WTC11 (cell line): ENCODE measurements around the gene GABBR1.

Experiments
- CREM ChIP-seq: sonication (generic); formaldehyde crosslinking; IDR thresholded peaks from 2 replicates; pipeline ENCODE4 v1.8.1; 2022; ENCODE audit warnings: mild to moderate bottlenecking, missing genetic modification reagents, moderate library complexity
- ELF4 ChIP-seq: sonication (generic); formaldehyde crosslinking; IDR thresholded peaks from 2 replicates; pipeline ENCODE4 v1.8.1; 2022; ENCODE audit warnings: low read depth, mild to moderate bottlenecking, moderate library complexity, missing genetic modification reagents
- OVOL2 ChIP-seq: fragments of 250-450 bp; sonication (Bioruptor Pico); IDR thresholded peaks from 2 replicates; pipeline ENCODE4 v1.9.0; 2021; ENCODE audit warnings: mild to moderate bottlenecking, borderline replicate concordance
- TCF7 ChIP-seq: sonication (generic); formaldehyde crosslinking; IDR thresholded peaks from 2 replicates; pipeline ENCODE4 v1.8.0; 2022; ENCODE audit warnings: mild to moderate bottlenecking, low read depth, missing genetic modification reagents, moderate library complexity
- ZNF263 ChIP-seq: sonication (generic); formaldehyde crosslinking; IDR thresholded peaks from 2 replicates; pipeline ENCODE4 v1.8.1; 2022; ENCODE audit warnings: low read depth, mild to moderate bottlenecking, moderate library complexity, missing genetic modification reagents
- TF ChIP-seq, protein P1 (sequence below): fragments of 200-600 bp; IDR thresholded peaks from 2 replicates; pipeline ENCODE4 v1.8.0; 2022; ENCODE audit warnings: antibody characterized with exemption

GRCh38 chr6:29630315-29630714 is 2.7 kb downstream of the GABBR1 start:
- TF ChIP-seq CREM (no peak), TCF7 (CRISPR knock-in tag) (no peak), ZNF263 (CRISPR knock-in tag) (no peak), OVOL2 (no peak), ELF4 (no peak)
- TF ChIP-seq, protein P1, sequence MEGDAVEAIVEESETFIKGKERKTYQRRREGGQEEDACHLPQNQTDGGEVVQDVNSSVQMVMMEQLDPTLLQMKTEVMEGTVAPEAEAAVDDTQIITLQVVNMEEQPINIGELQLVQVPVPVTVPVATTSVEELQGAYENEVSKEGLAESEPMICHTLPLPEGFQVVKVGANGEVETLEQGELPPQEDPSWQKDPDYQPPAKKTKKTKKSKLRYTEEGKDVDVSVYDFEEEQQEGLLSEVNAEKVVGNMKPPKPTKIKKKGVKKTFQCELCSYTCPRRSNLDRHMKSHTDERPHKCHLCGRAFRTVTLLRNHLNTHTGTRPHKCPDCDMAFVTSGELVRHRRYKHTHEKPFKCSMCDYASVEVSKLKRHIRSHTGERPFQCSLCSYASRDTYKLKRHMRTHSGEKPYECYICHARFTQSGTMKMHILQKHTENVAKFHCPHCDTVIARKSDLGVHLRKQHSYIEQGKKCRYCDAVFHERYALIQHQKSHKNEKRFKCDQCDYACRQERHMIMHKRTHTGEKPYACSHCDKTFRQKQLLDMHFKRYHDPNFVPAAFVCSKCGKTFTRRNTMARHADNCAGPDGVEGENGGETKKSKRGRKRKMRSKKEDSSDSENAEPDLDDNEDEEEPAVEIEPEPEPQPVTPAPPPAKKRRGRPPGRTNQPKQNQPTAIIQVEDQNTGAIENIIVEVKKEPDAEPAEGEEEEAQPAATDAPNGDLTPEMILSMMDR, result no peak
